GM12878 (cell line): ENCODE measurements around the gene SELPLG. TPM values are rescaled to one million over a fixed set of nuclear protein-coding genes. Genes with fewer than 3 reads are reported as not detected.

ENCODE experiments used
- ATAC-seq: fragments of 200-7000 bp; cut with Tn5 transposase; 3 replicates; pipeline ENCODE4 v1.9.1; 2020; ENCODE audit warnings: mild to moderate bottlenecking, moderate library complexity
- BruUV-seq: library from RNA; stranded (reverse); fragments of 400-500 nt; replicated peaks from 2 replicates; lab custom pipeline; 2021; lab: Mats Ljungman, UMichigan
- CTCF ChIA-PET: fragments of 300-600 bp; sonication (Branson Sonifier 250); formaldehyde crosslinking; extraction: SDS; loops from one replicate; lab custom pipeline; 2021; ENCODE audit warnings: inconsistent platforms; lab: Yijun Ruan, JAX
- POLR2A ChIA-PET: fragments of 350-600 bp; formaldehyde crosslinking; extraction: SDS; loops from one replicate; lab custom pipeline; 2021; ENCODE audit warnings: inconsistent platforms; lab: Charles Lee
- RAD21 ChIA-PET: fragments of 300-600 bp; sonication (Branson Sonifier 250); formaldehyde crosslinking; loops from one replicate; lab custom pipeline; 2023; ENCODE audit warnings: antibody characterized with exemption; ENCODE audit not compliant: unreplicated experiment; lab: Charles Lee
- SMC1A ChIA-PET: fragments of 300-600 bp; sonication (Branson Sonifier 250); formaldehyde crosslinking; loops from one replicate; lab custom pipeline; 2023; ENCODE audit not compliant: unreplicated experiment, uncharacterized antibody; lab: Charles Lee
- DNase-seq: peaks from one replicate; pipeline ENCODE4 v3.0.0-alpha.2; 2011; ENCODE audit warnings: low read depth, low spot score
- FAIRE-seq: peaks from 3 replicates; lab custom pipeline; 2011; peaks lifted over from hg19 to GRCh38; lab: Jason Lieb, UNC
- H2AFZ ChIP-seq: 2 replicates; pipeline ENCODE4 v1.6.0; 2011; ENCODE audit warnings: low read depth, low read length, control low read depth; ENCODE audit not compliant: control insufficient read depth
- H3K27ac ChIP-seq: 2 replicates; pipeline ENCODE4 v1.5.1; 2011; ENCODE audit warnings: control low read depth; ENCODE audit not compliant: control insufficient read depth, insufficient read depth
- H3K27me3 ChIP-seq, 2 experiments: replicated peaks in 1 of 2; 2 replicates each; pipeline versions ENCODE4 v1.6.0 to v1.6.1; 2011; ENCODE audit warnings: low read length in 1 of 2; ENCODE audit not compliant: control insufficient read depth in 2 of 2, insufficient read depth in 2 of 2
- H3K36me3 ChIP-seq, 2 experiments: 2 replicates each; pipeline ENCODE4 v1.5.1; 2011; ENCODE audit warnings: low read length in 1 of 2; ENCODE audit not compliant: control insufficient read depth in 2 of 2, insufficient read depth in 2 of 2
- H3K4me1 ChIP-seq: 2 replicates; pipeline ENCODE4 v1.6.1; 2011; ENCODE audit warnings: mild to moderate bottlenecking, low read length, moderate library complexity, mixed read lengths; ENCODE audit not compliant: control insufficient read depth, insufficient read depth
- H3K4me2 ChIP-seq: 2 replicates; pipeline ENCODE4 v1.6.0; 2011; ENCODE audit warnings: control low read depth; ENCODE audit not compliant: control insufficient read depth, insufficient read depth
- H3K4me3 ChIP-seq: fragments of 200-600 bp; sonication (generic); 2 replicates; pipeline ENCODE4 v1.5.1; 2016
- H3K79me2 ChIP-seq: 2 replicates; pipeline ENCODE4 v1.6.0; 2011; ENCODE audit warnings: low read length; ENCODE audit not compliant: control insufficient read depth, insufficient read depth
- H3K9ac ChIP-seq: 2 replicates; pipeline ENCODE4 v1.8.0; 2011; ENCODE audit warnings: low read length, control low read depth, mixed read lengths; ENCODE audit not compliant: control insufficient read depth, insufficient read depth
- H3K9me3 ChIP-seq: replicated peaks from 3 replicates; pipeline ENCODE4 v1.5.1; 2011; ENCODE audit warnings: mild to moderate bottlenecking, low read length; ENCODE audit not compliant: control insufficient read depth, insufficient read depth
- H4K20me1 ChIP-seq: 2 replicates; pipeline ENCODE4 v1.6.0; 2011; ENCODE audit not compliant: control insufficient read depth, insufficient read depth
- IKZF2 ChIP-seq, 2 experiments: fragments of 450-650 bp; IDR thresholded peaks; 2 replicates each; pipeline ENCODE4 v1.6.1; 2017; ENCODE audit warnings: mild to moderate bottlenecking in 2 of 2, moderate library complexity in 2 of 2
- NBN ChIP-seq: fragments of 450-650 bp; IDR thresholded peaks from 2 replicates; pipeline ENCODE4 v1.6.1; 2016
- SMAD1 ChIP-seq: fragments of 450-650 bp; IDR thresholded peaks from 2 replicates; pipeline ENCODE4 v1.6.1; 2018; ENCODE audit warnings: mild to moderate bottlenecking, low read depth; ENCODE audit not compliant: partially characterized antibody
- WGBS: methylation state at CpG from one replicate; pipeline ENCODE4 v1.1.6; 2016; ENCODE audit warnings: low lambda C conversion rate; ENCODE audit not compliant: insufficient replicate concordance, insufficient coverage; ENCODE audit errors: missing lambda C conversion rate; 5-methylcytosine and 5-hydroxymethylcytosine counted together
- in situ Hi-C: fragments of 300-500 bp; cut with MboI; formaldehyde crosslinking; loops from 9 replicates; pipeline ENCODE4 v1.14.3; 2018; ENCODE audit warnings: mixed read lengths
- intact Hi-C: fragments of 100-400 bp; cut with micrococcal nuclease; formaldehyde crosslinking; loops from one replicate; pipeline ENCODE4 v1.14.2; 2022; ENCODE audit not compliant: unreplicated experiment
- polyA plus RNA-seq, 11 experiments: library from polyadenylated mRNA; depleted of rRNA in 4 of 11; unstranded in 6 of 11; stranded (reverse) in 5 of 11; fragments of >200 nt; fragmentation: Nextera tagmentation in 4 of 11; fragmentation: Illumina TruSeq in 1 of 11; extraction: Ambion mirVana in 4 of 11; extraction: Trizol in 1 of 11; gene quantifications; 1 replicate in 1 of 11; 2 replicates in 10 of 11; pipeline versions ENCODE4 v1.2.1 to v1.2.3, GENCODE V29; 2011 to 2016; ENCODE audit warnings: inconsistent platforms in 2 of 11, missing spikeins in 2 of 11, low read depth in 1 of 11
- total RNA-seq, 4 experiments: library from RNA; depleted of rRNA in 3 of 4; stranded (reverse); fragments of >200 nt in 3 of 4; fragmentation: Illumina TruSeq in 1 of 4; extraction: Trizol in 1 of 4; gene quantifications; 2 replicates each; pipeline versions ENCODE4 v1.2.1 to v1.2.3, GENCODE V29; 2013 to 2021
- TF ChIP-seq, protein P1 (sequence below): IDR thresholded peaks from 2 replicates; pipeline ENCODE4 v1.6.1; 2011; ENCODE audit warnings: low read depth, mild to moderate bottlenecking, low read length, moderate library complexity, borderline replicate concordance; ENCODE audit errors: extremely low read depth
- TF ChIP-seq, protein P2 (sequence below): fragments of 450-650 bp; IDR thresholded peaks from 2 replicates; pipeline ENCODE4 v1.6.1; 2016; ENCODE audit warnings: mild to moderate bottlenecking

SELPLG gene
- total and polyA plus RNA-seq, 10 of the 15 experiments (the other 5 are each of a cell fraction or from before 2014, with no cell fraction given) = 3.2 to 32.3 (median 23.9) TPM

DNA sequence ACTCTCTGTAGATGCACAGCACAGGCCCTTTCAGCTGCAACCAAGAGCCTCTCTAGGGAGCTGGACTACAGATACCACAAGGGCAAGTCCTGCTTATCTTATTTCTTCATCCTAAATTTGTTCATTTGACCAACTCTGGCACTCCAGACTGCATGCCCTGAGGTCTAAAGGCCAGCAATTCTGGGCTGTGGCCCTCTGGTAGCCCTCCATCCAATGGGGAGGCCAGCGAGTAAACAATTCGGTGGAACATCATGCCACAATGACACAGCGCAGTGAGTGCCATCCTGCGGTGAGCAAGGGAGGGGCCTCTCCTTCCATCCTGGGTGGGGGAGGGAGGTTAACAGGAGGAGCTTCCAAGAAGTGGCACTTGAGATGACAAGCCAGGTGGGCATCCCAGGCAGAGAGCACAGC is 652 bp upstream of the SELPLG start:
- ChIA-PET RAD21 (interaction anchor here (0.7 to 17.3 kb wide), 11 partner anchors 16 to 216 kb away, joined by 3 to 413 read pairs (median 17); partner anchors contain the start of genes CORO1C, ISCU and SART3), CTCF (interaction anchor here (0.7 to 17.2 kb wide), 7 partner anchors 16 to 316 kb away, joined by 3 to 244 read pairs (median 6); partner anchors contain the start of gene ISCU), SMC1A (interaction anchor here (0.7 to 16.7 kb wide), 10 partner anchors 15 to 169 kb away, joined by 3 to 397 read pairs (median 16); partner anchors contain the start of genes ISCU and SART3), POLR2A (interaction anchor here (1.2 to 10.5 kb wide), 8 partner anchors 12 to 299 kb away, joined by 3 to 199 read pairs (median 5); partner anchors contain the start of gene ISCU)
- BruUV-seq = no TSS peak
- DNase-seq = no peak
- Histone ChIP-seq H3K27ac (peak overlapping the region; percentile 86), H3K79me2 (peaks cover 31% of the 10 kb centered on the region), H3K9me3 (no peaks in the 10 kb centered on the region), H3K27me3 (no peaks in the 10 kb centered on the region), H3K9ac (peak overlapping the region; percentile 62), H3K4me1 (peaks cover 87% of the 10 kb centered on the region), H4K20me1 (no peaks in the 10 kb centered on the region), H3K4me2 (peak overlapping the region; percentile 78), H2AFZ (no peak overlapping the region), H3K36me3 (no peaks in the 10 kb centered on the region), H3K4me3 (peak overlapping the region; percentile 76; the same call in 1 of the 2 replicates)
- peak; percentile 2 for ATAC-seq
- WGBS = 32% methylated on average over 4 of the region's 4 CpGs
- FAIRE-seq = no peak
- TF ChIP-seq NBN (no peak), IKZF2 (IDR thresholded peaks at IDR 0.05) (peak in 1 of 2 experiments; percentile 9; a peak in 1 of 4 replicates)
- in situ Hi-C loops = loop anchor here (10.0 kb wide), 1 partner anchor 460 kb away; the partner anchor contains the start of genes ALKBH2 and UNG
- intact Hi-C loops = loop anchor here (10.0 kb wide), 2 partner anchors 300 to 460 kb away; partner anchors contain the start of genes ALKBH2, CMKLR1 and UNG

GRCh38 chr12:108633081-108633533 is 587 bp downstream of the SELPLG start:
- TSS peak; percentile 88 for BruUV-seq
- 67% methylated on average over 7 of the region's 7 CpGs for WGBS
- ChIA-PET RAD21 (interaction anchor here (0.7 to 17.3 kb wide), 11 partner anchors 8 to 217 kb away, joined by 3 to 413 read pairs (median 8); partner anchors contain the start of genes CORO1C, ISCU and SART3), SMC1A (interaction anchor here (1.1 to 16.7 kb wide), 9 partner anchors 14 to 170 kb away, joined by 3 to 397 read pairs (median 6); partner anchors contain the start of genes ISCU and SART3), CTCF (interaction anchor here (1.0 to 17.2 kb wide), 5 partner anchors 14 to 65 kb away, joined by 3 to 244 read pairs (median 156); partner anchors contain the start of gene ISCU), POLR2A (interaction anchor here (1.0 to 10.5 kb wide), 6 partner anchors 11 to 139 kb away, joined by 3 to 199 read pairs (median 5); partner anchors contain the start of gene SART3)
- no peak overlapping the region for H2AFZ ChIP-seq
- no peaks in the 10 kb centered on the region for H4K20me1 ChIP-seq
- ATAC-seq = no peak
- DNase-seq = no peak
- H3K9ac ChIP-seq = peak overlapping the region; percentile 62
- H3K36me3 ChIP-seq = no peaks in the 10 kb centered on the region
- H3K9me3 ChIP-seq = no peaks in the 10 kb centered on the region
- TF ChIP-seq, protein P1, sequence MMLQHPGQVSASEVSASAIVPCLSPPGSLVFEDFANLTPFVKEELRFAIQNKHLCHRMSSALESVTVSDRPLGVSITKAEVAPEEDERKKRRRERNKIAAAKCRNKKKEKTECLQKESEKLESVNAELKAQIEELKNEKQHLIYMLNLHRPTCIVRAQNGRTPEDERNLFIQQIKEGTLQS = no peak
- TF ChIP-seq, protein P2, sequence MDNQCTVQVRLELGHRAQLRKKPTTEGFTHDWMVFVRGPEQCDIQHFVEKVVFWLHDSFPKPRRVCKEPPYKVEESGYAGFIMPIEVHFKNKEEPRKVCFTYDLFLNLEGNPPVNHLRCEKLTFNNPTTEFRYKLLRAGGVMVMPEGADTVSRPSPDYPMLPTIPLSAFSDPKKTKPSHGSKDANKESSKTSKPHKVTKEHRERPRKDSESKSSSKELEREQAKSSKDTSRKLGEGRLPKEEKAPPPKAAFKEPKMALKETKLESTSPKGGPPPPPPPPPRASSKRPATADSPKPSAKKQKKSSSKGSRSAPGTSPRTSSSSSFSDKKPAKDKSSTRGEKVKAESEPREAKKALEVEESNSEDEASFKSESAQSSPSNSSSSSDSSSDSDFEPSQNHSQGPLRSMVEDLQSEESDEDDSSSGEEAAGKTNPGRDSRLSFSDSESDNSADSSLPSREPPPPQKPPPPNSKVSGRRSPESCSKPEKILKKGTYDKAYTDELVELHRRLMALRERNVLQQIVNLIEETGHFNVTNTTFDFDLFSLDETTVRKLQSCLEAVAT = peak; percentile 95; the same call in 1 of the 2 replicates
- peak; percentile 59 for TF ChIP-seq SMAD1
- H3K4me2 ChIP-seq = peak overlapping the region; percentile 78
- peak overlapping the region; percentile 76 for H3K4me3 ChIP-seq
- no peak for FAIRE-seq
- H3K4me1 ChIP-seq = peaks cover 86% of the 10 kb centered on the region
- intact Hi-C loops = loop anchor here (2.0 to 10.0 kb wide), 4 partner anchors 58 to 462 kb away; partner anchors contain the start of genes ALKBH2, CMKLR1 and UNG
- H3K27me3 ChIP-seq = no peaks in the 10 kb centered on the region
- H3K27ac ChIP-seq = peak overlapping the region; percentile 86
- H3K79me2 ChIP-seq = peaks cover 32% of the 10 kb centered on the region
- in situ Hi-C loops = loop anchor here (10.0 kb wide), 1 partner anchor 462 kb away; the partner anchor contains the start of genes ALKBH2 and UNG
